Measurements from ENCODE around the gene PRSS21.

DNA sequence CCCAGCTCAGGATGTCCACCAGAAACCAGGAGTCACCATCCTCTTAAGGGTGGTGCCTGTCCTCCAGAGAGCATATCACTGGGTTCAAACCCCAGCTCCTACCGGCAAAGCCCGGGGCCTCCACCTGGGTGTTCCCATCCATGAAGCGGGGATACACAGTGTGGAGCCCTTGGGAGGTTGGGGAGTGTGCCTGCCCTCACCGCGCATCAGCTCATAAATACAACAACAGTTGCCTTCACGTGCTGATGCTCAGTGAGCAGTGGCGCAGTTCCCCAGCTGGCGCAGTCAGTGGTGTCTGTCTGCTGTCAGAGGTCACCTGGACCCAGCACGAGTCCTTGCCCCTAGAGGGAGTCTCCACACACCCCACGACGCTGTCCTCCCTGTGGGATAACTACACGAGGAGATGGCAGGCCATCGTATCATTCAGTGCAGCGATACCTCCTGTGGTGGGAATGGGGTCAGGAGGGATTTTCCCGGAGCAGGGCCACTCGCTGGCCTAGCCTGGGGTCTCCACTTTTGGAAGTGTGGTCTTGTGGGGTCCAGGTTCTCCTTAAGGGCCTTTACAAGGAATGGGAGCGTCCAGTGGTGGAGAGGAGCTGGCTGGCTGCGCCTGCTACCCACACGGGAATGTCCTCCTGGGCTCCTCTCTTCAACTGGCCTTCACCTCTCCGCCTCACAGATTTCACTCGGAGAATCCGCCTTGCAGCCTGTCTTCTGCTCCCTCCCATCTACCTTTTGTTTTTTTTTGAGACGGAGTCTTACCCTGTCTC, 37.7 kb upstream of the PRSS21 start:
- TF ChIP-seq, protein P1, sequence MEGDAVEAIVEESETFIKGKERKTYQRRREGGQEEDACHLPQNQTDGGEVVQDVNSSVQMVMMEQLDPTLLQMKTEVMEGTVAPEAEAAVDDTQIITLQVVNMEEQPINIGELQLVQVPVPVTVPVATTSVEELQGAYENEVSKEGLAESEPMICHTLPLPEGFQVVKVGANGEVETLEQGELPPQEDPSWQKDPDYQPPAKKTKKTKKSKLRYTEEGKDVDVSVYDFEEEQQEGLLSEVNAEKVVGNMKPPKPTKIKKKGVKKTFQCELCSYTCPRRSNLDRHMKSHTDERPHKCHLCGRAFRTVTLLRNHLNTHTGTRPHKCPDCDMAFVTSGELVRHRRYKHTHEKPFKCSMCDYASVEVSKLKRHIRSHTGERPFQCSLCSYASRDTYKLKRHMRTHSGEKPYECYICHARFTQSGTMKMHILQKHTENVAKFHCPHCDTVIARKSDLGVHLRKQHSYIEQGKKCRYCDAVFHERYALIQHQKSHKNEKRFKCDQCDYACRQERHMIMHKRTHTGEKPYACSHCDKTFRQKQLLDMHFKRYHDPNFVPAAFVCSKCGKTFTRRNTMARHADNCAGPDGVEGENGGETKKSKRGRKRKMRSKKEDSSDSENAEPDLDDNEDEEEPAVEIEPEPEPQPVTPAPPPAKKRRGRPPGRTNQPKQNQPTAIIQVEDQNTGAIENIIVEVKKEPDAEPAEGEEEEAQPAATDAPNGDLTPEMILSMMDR (IDR thresholded peaks at IDR 0.05) = no peak
- TF ChIP-seq POLR2A (IDR thresholded peaks at IDR 0.05) (no peak), POLR2AphosphoS5 (IDR thresholded peaks at IDR 0.05) (no peak)
